Measurements from ENCODE around the gene GPR137.

GRCh38 chr11:64255135-64256128, 30.2 kb upstream of the GPR137 start:
- TF ChIP-seq CTCF (IDR thresholded peaks at IDR 0.05; ENCODE audit: low read depth, low read length) (no peak), MAX (IDR thresholded peaks at IDR 0.05; ENCODE audit: low read depth, low read length) (no peak)

Measured in NB4 (cell line).